ENCODE data around the gene MAGEB18.

The MAGEB18 gene

DNA sequence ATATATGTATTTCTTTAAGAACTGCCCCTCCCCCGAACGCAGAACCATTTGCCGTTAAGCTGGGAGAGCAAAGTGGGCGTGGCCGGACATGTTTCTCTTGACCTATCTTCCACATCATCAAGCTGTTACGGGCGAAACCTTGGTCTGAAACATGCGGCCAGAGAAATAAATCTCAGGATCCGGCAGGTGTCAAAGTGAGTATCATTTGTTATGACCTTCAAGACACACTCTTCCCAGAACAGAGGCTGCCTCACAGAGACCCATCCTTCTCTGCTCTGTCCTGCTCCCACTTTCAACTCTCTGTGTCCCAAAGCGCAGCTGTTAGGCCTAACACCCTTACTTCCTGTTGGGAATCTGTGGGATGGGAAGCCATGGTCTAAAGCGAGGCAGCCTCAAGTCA is at the start of gene MAGEB18:
Gene MAGEB18 (plus strand): TSS at position 70 of the 400 bp plus-strand sequence. CDS start 643 bp downstream, outside the sequence.
- no peak for DNase-seq

DNA sequence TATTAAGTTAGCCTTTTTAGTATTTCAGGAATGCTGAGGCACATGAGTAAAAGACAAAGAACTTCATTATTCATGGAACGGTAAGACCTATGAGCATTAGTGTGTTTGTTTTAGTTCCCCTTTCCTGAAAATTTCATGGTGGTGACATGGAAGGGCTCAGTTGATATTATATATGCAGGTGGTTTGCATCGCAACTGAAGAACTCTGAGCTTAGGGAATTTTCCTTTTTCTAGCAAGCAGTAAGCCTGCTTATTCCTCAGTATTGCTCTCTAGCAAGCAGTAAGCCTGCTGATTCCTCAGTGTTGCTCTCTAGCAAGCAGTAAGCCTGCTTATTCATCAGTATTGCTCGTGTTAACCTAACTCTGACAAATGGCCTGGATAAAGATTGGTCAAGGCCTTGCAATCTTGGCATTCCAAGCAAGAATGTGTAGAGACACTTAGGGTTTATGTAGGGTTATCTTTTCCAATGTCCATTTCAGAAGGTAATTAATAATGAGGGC is 37.7 kb upstream of the MAGEB18 start:
- DNase-seq, result no peak

DNA sequence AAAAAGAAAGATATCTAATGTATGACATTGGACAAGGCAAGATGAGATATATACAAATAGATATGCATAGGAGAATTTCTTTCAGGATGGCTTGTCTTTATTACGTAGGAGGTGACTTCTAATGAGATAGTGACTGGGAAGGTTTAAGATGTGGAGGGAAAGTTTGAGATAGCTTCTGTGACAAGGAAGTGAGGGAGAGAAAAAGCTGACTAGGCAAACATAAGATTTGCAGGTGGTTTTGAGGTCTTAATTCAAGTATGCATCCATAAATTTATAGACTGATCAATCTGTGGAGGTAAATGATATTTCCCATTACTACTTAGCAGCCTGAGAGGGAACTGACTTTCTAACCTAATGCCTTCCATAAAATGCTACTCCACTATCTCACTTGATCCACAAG is 29.0 kb upstream of the MAGEB18 start:
- DNase-seq, result no peak

DNA sequence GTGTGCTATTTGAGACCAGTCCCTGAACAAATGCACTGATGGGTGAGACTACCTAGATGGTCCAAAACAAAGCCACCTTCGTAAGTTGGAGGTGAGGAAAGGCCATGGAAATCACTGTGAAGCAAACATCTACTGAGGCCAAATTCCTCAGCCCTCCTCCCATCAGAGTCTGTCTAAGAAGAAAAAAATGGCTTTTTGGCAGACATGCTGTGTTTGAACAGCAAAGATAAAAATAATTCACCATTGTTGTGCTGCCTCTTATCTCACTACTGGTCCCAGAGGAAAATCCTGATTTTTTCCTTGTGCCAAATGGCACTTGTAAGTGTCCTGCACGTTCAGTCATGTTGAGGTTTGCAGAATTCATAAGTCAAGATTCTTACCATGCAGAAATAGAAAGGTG is 7.9 kb downstream of the MAGEB18 start:
- no peak for DNase-seq

DNA sequence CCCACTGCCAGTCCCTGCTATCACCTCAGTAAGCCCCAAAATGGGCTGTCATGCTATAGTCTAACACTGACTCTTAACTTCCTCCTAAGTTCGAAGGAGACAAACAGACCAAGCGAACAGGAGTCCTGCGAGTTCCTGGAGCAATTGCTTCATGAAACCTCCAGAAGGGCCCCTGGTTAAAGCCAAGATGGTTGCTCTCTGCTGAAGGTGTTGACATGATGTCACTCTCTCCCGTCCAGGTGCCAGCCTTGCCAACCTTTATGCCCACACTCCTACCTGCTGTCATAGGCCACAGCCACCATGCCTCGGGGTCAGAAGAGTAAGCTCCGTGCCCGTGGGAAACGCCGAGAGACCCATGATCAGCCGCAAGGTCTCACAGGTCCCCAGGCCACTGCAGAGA is 22.2 kb downstream of the MAGEB18 start, which contains the start of gene MAGEB6B:
Gene MAGEB6B (plus strand): TSS at position 301 of the 400 bp plus-strand sequence. CDS start 0 bp downstream, at position 301.
- DNase-seq, result no peak

All from eye (tissue), 1 donor.